Kidney (tissue), 14 donors: ENCODE results near the gene ZSWIM6. TPM values are rescaled to one million over a fixed set of nuclear protein-coding genes. Genes with fewer than 3 reads are reported as not detected.

ENCODE experiments used
- DNase-seq, 5 donors: peaks; one replicate each; pipeline ENCODE4 v3.0.0-alpha.2; 2013 to 2020
- FAIRE-seq: peaks from 2 replicates; lab custom pipeline; 2012; peaks lifted over from hg19 to GRCh38; lab: Jason Lieb, UNC
- H3K27ac ChIP-seq, 2 donors: one replicate each; pipeline ENCODE4 v1.7.0; 2013; ENCODE audit warnings: low read depth in 2 of 2, low read length in 2 of 2, inconsistent platforms in 1 of 2
- H3K27me3 ChIP-seq: one replicate; pipeline ENCODE4 v1.7.1; 2013; ENCODE audit warnings: low read length, inconsistent platforms; ENCODE audit not compliant: control insufficient read depth, insufficient read depth
- H3K36me3 ChIP-seq, 3 donors: one replicate each; pipeline versions ENCODE4 v1.7.0 to v1.7.1; 2013; ENCODE audit warnings: low read length in 3 of 3, control low read depth in 1 of 3, inconsistent platforms in 1 of 3; ENCODE audit not compliant: insufficient read depth in 3 of 3, control insufficient read depth in 2 of 3
- H3K4me1 ChIP-seq, 3 donors: one replicate each; pipeline versions ENCODE4 v1.7.0 to v1.7.1; 2013; ENCODE audit warnings: low read length in 3 of 3, inconsistent platforms in 1 of 3, low read depth in 1 of 3; ENCODE audit not compliant: control insufficient read depth in 2 of 3, insufficient read depth in 2 of 3
- H3K4me3 ChIP-seq, 3 donors: one replicate each; pipeline versions ENCODE4 v1.7.0 to v1.8.1; 2013; ENCODE audit warnings: low read length in 3 of 3, control low read depth in 1 of 3, inconsistent platforms in 1 of 3
- H3K9ac ChIP-seq, 3 donors: one replicate each; pipeline versions ENCODE4 v1.7.0 to v1.7.1; 2013; ENCODE audit warnings: low read length in 3 of 3, control low read depth in 1 of 3, inconsistent platforms in 1 of 3
- H3K9me3 ChIP-seq, 3 donors: one replicate each; pipeline versions ENCODE4 v1.7.0 to v1.7.1; 2013; ENCODE audit warnings: low read length in 3 of 3, control low read depth in 1 of 3, inconsistent platforms in 1 of 3; ENCODE audit not compliant: control insufficient read depth in 2 of 3, insufficient read depth in 1 of 3
- intact Hi-C: fragments of 100-400 bp; cut with DNase I; formaldehyde crosslinking; loops from one replicate; pipeline ENCODE4 v1.11.1; 2022
- polyA plus RNA-seq: library from polyadenylated mRNA; stranded (reverse); fragments of 350-450 nt; fragmentation: Illumina TruSeq; extraction: RNeasy Lipid Tissue Mini Kit (QIAGEN cat#74804); gene quantifications from one replicate; pipeline ENCODE4 v1.2.3, GENCODE V29; 2014; ENCODE audit warnings: low read depth, low replicate concordance; ENCODE audit not compliant: insufficient read depth
- total RNA-seq: library from RNA; stranded (reverse); fragmentation: NEBNext Ultra II Directional; extraction: Animal tissue kit (Norgen Biotek cat#: 25700); gene quantifications from one replicate; pipeline ENCODE4 v1.2.1, GENCODE V29; 2021
- TF ChIP-seq, protein P1 (sequence below): IDR thresholded peaks from 3 replicates; pipeline ENCODE4 v1.5.1; 2012; ENCODE audit warnings: mild to moderate bottlenecking, moderate library complexity, borderline replicate concordance; ENCODE audit not compliant: insufficient read depth; ENCODE audit errors: extremely low read depth
- donor health status: control.
- donor health status: control.
- donor health status: control.
- donor health status: control.
- donor health status: control.
- donor health status: DM: yes; HTN: yes; CAD: no.
- donor health status: Normal renal cell carcinoma (clear cell type).

ZSWIM6 gene
- total and polyA plus RNA-seq, 2 donors from 2014 or later: 2.9 to 20.3 TPM

DNA sequence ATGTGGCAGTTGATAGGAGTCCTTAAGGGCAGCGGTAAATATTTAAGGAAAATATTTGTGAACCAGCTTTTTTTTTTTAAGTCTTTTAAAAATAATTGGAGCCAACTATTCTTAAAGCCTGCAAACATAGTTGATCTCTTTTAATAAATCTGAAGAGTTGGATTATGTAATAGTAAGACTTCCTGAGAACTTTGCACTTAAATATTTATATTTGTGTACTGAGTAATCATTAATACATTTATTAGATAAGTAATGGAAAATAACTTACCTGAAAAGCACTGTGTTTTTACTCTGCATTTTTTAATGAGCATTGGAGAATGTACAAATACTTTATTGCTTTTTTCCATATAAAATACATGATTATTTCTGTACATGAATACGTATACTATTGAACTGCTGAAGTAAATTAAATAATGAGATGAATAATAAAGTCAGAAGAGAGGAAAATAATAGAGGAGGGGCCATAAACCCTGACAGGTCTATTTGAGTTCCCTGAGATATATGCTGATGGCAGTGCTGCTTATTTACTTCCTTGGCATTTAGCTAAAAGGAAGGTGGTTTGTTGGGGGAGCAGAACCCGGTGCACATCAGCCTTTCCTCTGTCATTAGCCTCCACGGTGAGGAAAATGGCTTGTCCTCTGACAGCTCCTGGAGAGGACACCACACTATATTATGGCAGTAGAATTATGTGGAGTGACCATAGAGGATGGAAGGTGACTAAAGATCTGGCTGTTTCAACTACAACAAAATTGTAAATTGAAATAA lies 148.0 kb downstream of the ZSWIM6 start:
- Histone ChIP-seq H3K36me3 (no peaks in the 10 kb centered on the region), H3K9me3 (no peaks in the 10 kb centered on the region), H3K9ac (no peak overlapping the region), H3K4me3 (no peak overlapping the region), H3K27me3 (no peaks in the 10 kb centered on the region), H3K4me1 (no peaks in the 10 kb centered on the region), H3K27ac (no peak overlapping the region)
- intact Hi-C loops: no loop called here
- DNase-seq (no peak), FAIRE-seq (no peak)
- TF ChIP-seq, protein P1, sequence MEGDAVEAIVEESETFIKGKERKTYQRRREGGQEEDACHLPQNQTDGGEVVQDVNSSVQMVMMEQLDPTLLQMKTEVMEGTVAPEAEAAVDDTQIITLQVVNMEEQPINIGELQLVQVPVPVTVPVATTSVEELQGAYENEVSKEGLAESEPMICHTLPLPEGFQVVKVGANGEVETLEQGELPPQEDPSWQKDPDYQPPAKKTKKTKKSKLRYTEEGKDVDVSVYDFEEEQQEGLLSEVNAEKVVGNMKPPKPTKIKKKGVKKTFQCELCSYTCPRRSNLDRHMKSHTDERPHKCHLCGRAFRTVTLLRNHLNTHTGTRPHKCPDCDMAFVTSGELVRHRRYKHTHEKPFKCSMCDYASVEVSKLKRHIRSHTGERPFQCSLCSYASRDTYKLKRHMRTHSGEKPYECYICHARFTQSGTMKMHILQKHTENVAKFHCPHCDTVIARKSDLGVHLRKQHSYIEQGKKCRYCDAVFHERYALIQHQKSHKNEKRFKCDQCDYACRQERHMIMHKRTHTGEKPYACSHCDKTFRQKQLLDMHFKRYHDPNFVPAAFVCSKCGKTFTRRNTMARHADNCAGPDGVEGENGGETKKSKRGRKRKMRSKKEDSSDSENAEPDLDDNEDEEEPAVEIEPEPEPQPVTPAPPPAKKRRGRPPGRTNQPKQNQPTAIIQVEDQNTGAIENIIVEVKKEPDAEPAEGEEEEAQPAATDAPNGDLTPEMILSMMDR: no peak

DNA sequence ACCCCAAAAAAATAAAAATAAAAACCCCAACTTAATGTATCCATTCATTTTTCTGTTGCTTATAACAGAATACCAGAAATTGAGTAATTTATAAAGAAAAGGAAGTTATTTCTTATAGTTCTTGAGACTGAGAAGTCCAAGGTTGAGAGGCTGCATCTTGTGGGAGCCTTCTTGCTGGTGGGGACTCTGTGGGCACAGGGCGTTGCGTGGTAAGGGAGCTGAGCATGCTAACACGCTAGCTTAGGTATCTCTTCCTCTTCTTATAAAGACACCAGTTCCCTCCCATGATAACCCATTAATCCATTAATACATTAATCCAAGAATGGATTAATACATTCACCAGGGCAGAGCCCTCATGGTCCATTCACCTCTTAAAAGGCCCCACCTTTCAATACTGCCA lies 150.9 kb downstream of the ZSWIM6 start:
- TF ChIP-seq, protein P1: no peak
- no peak for DNase-seq
- no peak overlapping the region for H3K9ac ChIP-seq
- no peaks in the 10 kb centered on the region for H3K4me1 ChIP-seq
- H3K36me3 ChIP-seq: no peaks in the 10 kb centered on the region
- H3K27ac ChIP-seq: no peak overlapping the region
- H3K9me3 ChIP-seq: peaks cover 0 to 6% (median 0%) of the 10 kb centered on the region in 3 donors
- FAIRE-seq: no peak
- H3K4me3 ChIP-seq: no peak overlapping the region
- H3K27me3 ChIP-seq: no peaks in the 10 kb centered on the region
- intact Hi-C loops: no loop called here

DNA sequence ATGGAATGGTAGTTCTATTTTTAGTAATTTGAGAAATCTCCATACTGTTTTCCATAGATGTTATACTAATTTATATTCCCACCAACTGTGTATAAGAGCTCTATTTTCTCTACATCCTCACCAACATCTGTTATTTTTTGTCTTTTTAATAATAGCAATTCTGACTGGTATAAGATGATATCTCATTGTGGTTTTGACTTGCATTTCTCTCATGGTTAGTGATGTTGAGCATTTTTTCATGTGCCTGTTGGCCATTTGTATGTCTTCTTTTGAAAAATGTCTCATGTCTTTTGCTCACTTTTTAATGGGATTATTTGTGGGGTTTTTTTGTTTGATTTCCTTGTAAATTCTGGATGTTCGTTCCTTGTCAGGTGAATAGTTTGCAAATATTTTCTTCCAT lies 154.4 kb downstream of the ZSWIM6 start:
- no peak overlapping the region for H3K4me3 ChIP-seq
- H3K27me3 ChIP-seq: no peaks in the 10 kb centered on the region
- FAIRE-seq (no peak), DNase-seq (no peak)
- intact Hi-C loops: no loop called here
- no peak overlapping the region for H3K9ac ChIP-seq
- no peak overlapping the region for H3K27ac ChIP-seq
- TF ChIP-seq, protein P1: no peak
- H3K4me1 ChIP-seq: no peaks in the 10 kb centered on the region
- no peaks in the 10 kb centered on the region for H3K36me3 ChIP-seq
- H3K9me3 ChIP-seq: peaks cover 0 to 6% (median 0%) of the 10 kb centered on the region in 3 donors
